HEK293T (cell line): ENCODE measurements around the gene POLN.

Source experiments
- ARNT ChIP-seq: fragments of 450-650 bp; IDR thresholded peaks from 2 replicates; pipeline ENCODE4 v1.6.1; 2017; ENCODE audit warnings: mild to moderate bottlenecking
- CTBP1 ChIP-seq: fragments of 450-650 bp; IDR thresholded peaks from 2 replicates; pipeline ENCODE4 v1.6.1; 2016; ENCODE audit warnings: borderline replicate concordance
- ELF4 ChIP-seq: fragments of 450-650 bp; IDR thresholded peaks from 2 replicates; pipeline ENCODE4 v1.6.1; 2017; ENCODE audit warnings: antibody characterized with exemption
- FOXK2 ChIP-seq: fragments of 450-650 bp; IDR thresholded peaks from 2 replicates; pipeline ENCODE4 v1.6.1; 2016; ENCODE audit warnings: mild to moderate bottlenecking
- FOXM1 ChIP-seq: fragments of 450-650 bp; IDR thresholded peaks from 2 replicates; pipeline ENCODE4 v1.6.1; 2017; ENCODE audit warnings: mild to moderate bottlenecking, borderline replicate concordance
- HDGF ChIP-seq: fragments of 450-650 bp; IDR thresholded peaks from 2 replicates; pipeline ENCODE4 v1.6.1; 2017; ENCODE audit warnings: antibody characterized with exemption, borderline replicate concordance
- SP1 ChIP-seq: fragments of 450-650 bp; IDR thresholded peaks from 2 replicates; pipeline ENCODE4 v1.6.1; 2017
- SUZ12 ChIP-seq: fragments of 450-650 bp; IDR thresholded peaks from 2 replicates; pipeline ENCODE4 v1.6.1; 2016; ENCODE audit warnings: mild to moderate bottlenecking
- TF ChIP-seq, protein P1 (sequence below): fragments of 450-650 bp; IDR thresholded peaks from 2 replicates; pipeline ENCODE4 v1.6.1; 2016

DNA sequence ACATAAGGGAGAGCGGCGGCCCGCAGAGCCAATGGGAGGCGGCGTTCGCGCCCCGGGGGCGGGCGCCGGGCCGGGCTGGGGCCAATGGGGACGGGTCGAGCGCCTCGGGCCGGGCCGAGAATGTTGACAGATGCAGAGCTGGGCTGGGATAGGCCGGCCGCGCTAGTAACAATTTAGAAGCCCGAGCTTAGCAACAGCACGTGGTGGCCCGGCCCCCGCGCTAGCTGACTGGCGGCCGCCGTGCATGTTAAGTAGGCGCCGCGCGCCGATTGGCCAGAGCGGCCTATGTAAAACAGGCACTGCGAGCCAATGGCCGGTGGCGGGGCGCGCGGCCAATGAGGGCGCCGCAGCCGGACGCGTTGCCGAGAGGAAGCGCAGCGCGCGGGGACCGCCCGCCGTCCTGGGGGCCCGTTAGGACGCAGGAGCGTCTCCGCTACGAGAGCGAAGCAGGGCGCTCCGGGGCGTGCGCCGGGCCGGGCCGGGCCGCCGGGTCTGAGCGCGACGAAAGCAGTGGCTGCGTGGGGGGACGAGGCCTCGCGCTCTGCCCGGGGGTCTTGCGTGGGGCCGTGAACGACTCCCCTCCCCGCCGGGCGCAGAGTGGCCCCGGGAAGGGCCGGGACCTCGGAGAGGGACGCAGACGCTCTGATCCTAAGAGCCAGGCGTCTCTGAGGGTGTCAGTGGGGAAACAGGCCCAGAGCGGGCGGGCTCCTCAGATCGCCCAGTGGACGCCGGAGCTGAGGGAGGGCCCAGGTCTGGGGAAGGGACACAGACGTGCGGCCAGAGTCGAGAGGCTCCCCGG, 20.4 kb upstream of the POLN start:
- TF ChIP-seq SP1 = no peak
- TF ChIP-seq, protein P1, sequence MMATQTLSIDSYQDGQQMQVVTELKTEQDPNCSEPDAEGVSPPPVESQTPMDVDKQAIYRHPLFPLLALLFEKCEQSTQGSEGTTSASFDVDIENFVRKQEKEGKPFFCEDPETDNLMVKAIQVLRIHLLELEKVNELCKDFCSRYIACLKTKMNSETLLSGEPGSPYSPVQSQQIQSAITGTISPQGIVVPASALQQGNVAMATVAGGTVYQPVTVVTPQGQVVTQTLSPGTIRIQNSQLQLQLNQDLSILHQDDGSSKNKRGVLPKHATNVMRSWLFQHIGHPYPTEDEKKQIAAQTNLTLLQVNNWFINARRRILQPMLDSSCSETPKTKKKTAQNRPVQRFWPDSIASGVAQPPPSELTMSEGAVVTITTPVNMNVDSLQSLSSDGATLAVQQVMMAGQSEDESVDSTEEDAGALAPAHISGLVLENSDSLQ = peak; percentile 99
- no peak for TF ChIP-seq FOXK2
- TF ChIP-seq ARNT = no peak
- no peak for TF ChIP-seq CTBP1
- TF ChIP-seq FOXM1 = no peak
- no peak for TF ChIP-seq HDGF
- TF ChIP-seq ELF4 = no peak
- no peak for TF ChIP-seq SUZ12
